IPS-20b (cell line): ENCODE measurements around the gene SMAD6.

Experiments
- H3K27ac ChIP-seq: one replicate; pipeline ENCODE4 v1.5.1; 2013; ENCODE audit warnings: low read length
- H3K27me3 ChIP-seq: 2 replicates; pipeline ENCODE4 v1.6.1; 2013; ENCODE audit warnings: mild to moderate bottlenecking, low read length, inconsistent platforms; ENCODE audit not compliant: insufficient read depth
- H3K36me3 ChIP-seq: 2 replicates; pipeline ENCODE4 v1.6.1; 2013; ENCODE audit warnings: low read depth, mild to moderate bottlenecking, inconsistent platforms, low read length, moderate library complexity; ENCODE audit not compliant: insufficient read depth
- H3K4me1 ChIP-seq: 2 replicates; pipeline ENCODE4 v1.6.1; 2013; ENCODE audit warnings: mild to moderate bottlenecking, control low read depth, inconsistent platforms, low read length, moderate library complexity; ENCODE audit not compliant: insufficient read depth
- H3K4me3 ChIP-seq: 2 replicates; pipeline ENCODE4 v1.5.1; 2013; ENCODE audit warnings: mild to moderate bottlenecking, low read length, inconsistent platforms
- H3K9ac ChIP-seq: 2 replicates; pipeline ENCODE4 v1.6.1; 2013; ENCODE audit warnings: low read depth, mild to moderate bottlenecking, inconsistent platforms, low read length, moderate library complexity
- H3K9me3 ChIP-seq: 2 replicates; pipeline ENCODE4 v1.6.1; 2013; ENCODE audit warnings: mild to moderate bottlenecking, low read depth, low read length, inconsistent platforms; ENCODE audit not compliant: insufficient read depth

SMAD6 gene

GRCh38 chr15:66783725-66784124 is 81.7 kb downstream of the SMAD6 start:
- Histone ChIP-seq H3K27ac (no peak overlapping the region), H3K9ac (no peak overlapping the region), H3K4me1 (peaks cover 7% of the 10 kb centered on the region; the same call in 1 of the 2 replicates)

GRCh38 chr15:66784174-66784573 is 82.1 kb downstream of the SMAD6 start:
- Histone ChIP-seq H3K27me3 (no peaks in the 10 kb centered on the region), H3K36me3 (no peaks in the 10 kb centered on the region), H3K9ac (no peak overlapping the region), H3K9me3 (no peaks in the 10 kb centered on the region), H3K4me1 (peaks cover 7% of the 10 kb centered on the region; the same call in 1 of the 2 replicates), H3K4me3 (no peak overlapping the region), H3K27ac (no peak overlapping the region)

More at GRCh38 chr15:66783725-66784124, 81.7 kb downstream of the SMAD6 start:
- Histone ChIP-seq H3K36me3 (no peaks in the 10 kb centered on the region), H3K27me3 (no peaks in the 10 kb centered on the region), H3K9me3 (no peaks in the 10 kb centered on the region), H3K4me3 (no peak overlapping the region)

- Histone ChIP-seq H3K36me3 (no peaks in the 10 kb centered on the region), H3K27me3 (no peaks in the 10 kb centered on the region), H3K4me3 (no peak overlapping the region), H3K9ac (no peak overlapping the region), H3K4me1 (no peaks in the 10 kb centered on the region), H3K27ac (no peak overlapping the region), H3K9me3 (no peaks in the 10 kb centered on the region)
These were observed 83.6 kb downstream of the SMAD6 start for GRCh38 chr15:66785637-66786036.

- no peaks in the 10 kb centered on the region for H3K27me3 ChIP-seq
- H3K36me3 ChIP-seq, result no peaks in the 10 kb centered on the region
- H3K9me3 ChIP-seq, result no peaks in the 10 kb centered on the region
- H3K4me1 ChIP-seq, result no peaks in the 10 kb centered on the region
- H3K27ac ChIP-seq, result no peak overlapping the region
- no peak overlapping the region for H3K4me3 ChIP-seq
- H3K9ac ChIP-seq, result no peak overlapping the region
These were observed 84.2 kb downstream of the SMAD6 start for GRCh38 chr15:66786222-66786621.

- Histone ChIP-seq H3K4me1 (no peaks in the 10 kb centered on the region), H3K27me3 (no peaks in the 10 kb centered on the region)
These were observed 84.9 kb downstream of the SMAD6 start for GRCh38 chr15:66786708-66787488.

GRCh38 chr15:66787489-66787871 is 85.4 kb downstream of the SMAD6 start:
- Histone ChIP-seq H3K4me1 (no peaks in the 10 kb centered on the region), H3K27ac (no peak overlapping the region), H3K9me3 (no peaks in the 10 kb centered on the region), H3K9ac (no peak overlapping the region), H3K27me3 (no peaks in the 10 kb centered on the region), H3K4me3 (no peak overlapping the region), H3K36me3 (no peaks in the 10 kb centered on the region)

More at GRCh38 chr15:66786708-66787488, 84.9 kb downstream of the SMAD6 start:
- Histone ChIP-seq H3K9me3 (no peaks in the 10 kb centered on the region), H3K27ac (no peak overlapping the region), H3K9ac (no peak overlapping the region), H3K36me3 (no peaks in the 10 kb centered on the region), H3K4me3 (no peak overlapping the region)

- Histone ChIP-seq H3K36me3 (no peaks in the 10 kb centered on the region), H3K27me3 (no peaks in the 10 kb centered on the region), H3K4me1 (no peaks in the 10 kb centered on the region), H3K9me3 (no peaks in the 10 kb centered on the region), H3K27ac (no peak overlapping the region), H3K9ac (no peak overlapping the region), H3K4me3 (no peak overlapping the region)
These were observed 86.0 kb downstream of the SMAD6 start for GRCh38 chr15:66788024-66788423.

GRCh38 chr15:66789029-66790025 is 87.3 kb downstream of the SMAD6 start:
- no peaks in the 10 kb centered on the region for H3K27me3 ChIP-seq

GRCh38 chr15:66795851-66796250 is 93.8 kb downstream of the SMAD6 start:
- Histone ChIP-seq H3K27me3 (no peaks in the 10 kb centered on the region), H3K4me3 (no peak overlapping the region), H3K9ac (no peak overlapping the region), H3K9me3 (no peaks in the 10 kb centered on the region), H3K27ac (no peak overlapping the region), H3K36me3 (no peaks in the 10 kb centered on the region), H3K4me1 (no peaks in the 10 kb centered on the region)

More at GRCh38 chr15:66789029-66790025, 87.3 kb downstream of the SMAD6 start:
- Histone ChIP-seq H3K4me3 (no peak overlapping the region), H3K27ac (no peak overlapping the region), H3K4me1 (no peaks in the 10 kb centered on the region), H3K9ac (no peak overlapping the region), H3K36me3 (no peaks in the 10 kb centered on the region), H3K9me3 (no peaks in the 10 kb centered on the region)

- Histone ChIP-seq H3K27ac (no peak overlapping the region), H3K27me3 (no peaks in the 10 kb centered on the region), H3K36me3 (no peaks in the 10 kb centered on the region), H3K9ac (no peak overlapping the region), H3K4me1 (no peaks in the 10 kb centered on the region), H3K4me3 (no peak overlapping the region), H3K9me3 (no peaks in the 10 kb centered on the region)
These were observed 94.3 kb downstream of the SMAD6 start for GRCh38 chr15:66796343-66796742.

GRCh38 chr15:66797921-66798320 is 95.9 kb downstream of the SMAD6 start:
- no peak overlapping the region for H3K27ac ChIP-seq
- H3K9ac ChIP-seq, result no peak overlapping the region
- no peaks in the 10 kb centered on the region for H3K36me3 ChIP-seq
- no peak overlapping the region for H3K4me3 ChIP-seq
- peaks cover 5% of the 10 kb centered on the region for H3K4me1 ChIP-seq
- H3K9me3 ChIP-seq, result no peaks in the 10 kb centered on the region
- H3K27me3 ChIP-seq, result no peaks in the 10 kb centered on the region
